GM06990 (cell line): ENCODE data around the gene UGT1A3.

Experiments
- DNase-seq: peaks from one replicate; pipeline ENCODE4 v3.0.0-alpha.2; 2011; ENCODE audit not compliant: insufficient read length; ENCODE audit errors: extremely low read depth
- H3K27me3 ChIP-seq: replicated peaks from 2 replicates; pipeline ENCODE4 v1.6.0; 2011; ENCODE audit warnings: low read length; ENCODE audit not compliant: control insufficient read depth, insufficient read depth
- H3K36me3 ChIP-seq: 2 replicates; pipeline ENCODE4 v1.5.1; 2011; ENCODE audit warnings: low read length; ENCODE audit not compliant: control insufficient read depth, insufficient read depth
- H3K4me3 ChIP-seq: replicated peaks from 2 replicates; pipeline ENCODE4 v1.5.1; 2011; ENCODE audit warnings: low read depth, mild to moderate bottlenecking, control low read depth, low read length
- TF ChIP-seq, protein P1 (sequence below): IDR thresholded peaks from 2 replicates; pipeline ENCODE4 v1.5.1; 2011; ENCODE audit warnings: low read length, control low read depth, mild to moderate bottlenecking, inconsistent platforms; ENCODE audit not compliant: insufficient read depth, poor library complexity, severe bottlenecking

Gene UGT1A3

DNA sequence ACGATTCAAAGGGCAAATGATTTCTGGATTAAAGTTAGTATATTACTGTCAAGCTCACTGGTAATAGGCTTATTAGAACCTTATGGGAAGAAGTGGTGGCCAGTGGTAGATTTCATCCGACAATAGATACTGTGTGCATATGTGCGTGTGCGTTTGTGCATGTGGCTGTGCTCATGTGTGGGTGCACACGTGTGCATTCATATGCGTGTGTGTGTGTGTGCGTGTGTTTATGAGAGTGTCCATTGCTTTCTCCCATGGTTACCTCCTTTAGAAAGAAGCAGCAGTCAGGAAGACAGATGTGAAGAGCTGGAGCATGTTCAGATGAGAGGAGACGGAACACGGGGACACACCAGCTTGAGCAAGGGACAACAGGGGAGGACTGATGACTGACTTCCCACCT, 40.4 kb downstream of the UGT1A3 start:
- DNase-seq, result no peak
- H3K27me3 ChIP-seq, result no peaks in the 10 kb centered on the region

DNA sequence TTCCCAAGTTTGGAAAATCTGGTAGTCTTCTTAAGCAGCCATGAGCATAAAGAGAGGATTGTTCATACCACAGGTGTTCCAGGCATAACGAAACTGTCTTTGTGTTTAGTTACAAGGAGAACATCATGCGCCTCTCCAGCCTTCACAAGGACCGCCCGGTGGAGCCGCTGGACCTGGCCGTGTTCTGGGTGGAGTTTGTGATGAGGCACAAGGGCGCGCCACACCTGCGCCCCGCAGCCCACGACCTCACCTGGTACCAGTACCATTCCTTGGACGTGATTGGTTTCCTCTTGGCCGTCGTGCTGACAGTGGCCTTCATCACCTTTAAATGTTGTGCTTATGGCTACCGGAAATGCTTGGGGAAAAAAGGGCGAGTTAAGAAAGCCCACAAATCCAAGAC, 43.3 kb downstream of the UGT1A3 start:
- H3K4me3 ChIP-seq, result no peak overlapping the region
- no peaks in the 10 kb centered on the region for H3K27me3 ChIP-seq
- no peak for DNase-seq
- TF ChIP-seq, protein P1, sequence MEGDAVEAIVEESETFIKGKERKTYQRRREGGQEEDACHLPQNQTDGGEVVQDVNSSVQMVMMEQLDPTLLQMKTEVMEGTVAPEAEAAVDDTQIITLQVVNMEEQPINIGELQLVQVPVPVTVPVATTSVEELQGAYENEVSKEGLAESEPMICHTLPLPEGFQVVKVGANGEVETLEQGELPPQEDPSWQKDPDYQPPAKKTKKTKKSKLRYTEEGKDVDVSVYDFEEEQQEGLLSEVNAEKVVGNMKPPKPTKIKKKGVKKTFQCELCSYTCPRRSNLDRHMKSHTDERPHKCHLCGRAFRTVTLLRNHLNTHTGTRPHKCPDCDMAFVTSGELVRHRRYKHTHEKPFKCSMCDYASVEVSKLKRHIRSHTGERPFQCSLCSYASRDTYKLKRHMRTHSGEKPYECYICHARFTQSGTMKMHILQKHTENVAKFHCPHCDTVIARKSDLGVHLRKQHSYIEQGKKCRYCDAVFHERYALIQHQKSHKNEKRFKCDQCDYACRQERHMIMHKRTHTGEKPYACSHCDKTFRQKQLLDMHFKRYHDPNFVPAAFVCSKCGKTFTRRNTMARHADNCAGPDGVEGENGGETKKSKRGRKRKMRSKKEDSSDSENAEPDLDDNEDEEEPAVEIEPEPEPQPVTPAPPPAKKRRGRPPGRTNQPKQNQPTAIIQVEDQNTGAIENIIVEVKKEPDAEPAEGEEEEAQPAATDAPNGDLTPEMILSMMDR, result no peak
- no peaks in the 10 kb centered on the region for H3K36me3 ChIP-seq

More for the DNA sequence above, 40.4 kb downstream of the UGT1A3 start:
- Histone ChIP-seq H3K4me3 (no peak overlapping the region), H3K36me3 (no peaks in the 10 kb centered on the region)
- TF ChIP-seq, protein P1, result no peak

DNA sequence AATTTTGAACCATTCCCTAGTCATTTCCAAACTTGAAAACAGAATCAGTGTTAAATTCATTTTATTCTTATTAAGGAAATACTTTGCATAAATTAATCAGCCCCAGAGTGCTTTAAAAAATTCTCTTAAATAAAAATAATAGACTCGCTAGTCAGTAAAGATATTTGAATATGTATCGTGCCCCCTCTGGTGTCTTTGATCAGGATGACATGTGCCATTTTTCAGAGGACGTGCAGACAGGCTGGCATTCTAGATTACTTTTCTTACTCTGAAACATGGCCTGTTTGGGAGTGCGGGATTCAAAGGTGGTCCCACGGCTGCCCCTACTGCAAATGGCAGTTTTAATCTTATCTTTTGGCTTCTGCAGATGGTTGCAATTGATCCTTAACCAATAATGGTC, 43.7 kb downstream of the UGT1A3 start:
- H3K36me3 ChIP-seq, result no peaks in the 10 kb centered on the region
- no peak overlapping the region for H3K4me3 ChIP-seq
- no peaks in the 10 kb centered on the region for H3K27me3 ChIP-seq
- TF ChIP-seq, protein P1, result no peak
- DNase-seq, result no peak

DNA sequence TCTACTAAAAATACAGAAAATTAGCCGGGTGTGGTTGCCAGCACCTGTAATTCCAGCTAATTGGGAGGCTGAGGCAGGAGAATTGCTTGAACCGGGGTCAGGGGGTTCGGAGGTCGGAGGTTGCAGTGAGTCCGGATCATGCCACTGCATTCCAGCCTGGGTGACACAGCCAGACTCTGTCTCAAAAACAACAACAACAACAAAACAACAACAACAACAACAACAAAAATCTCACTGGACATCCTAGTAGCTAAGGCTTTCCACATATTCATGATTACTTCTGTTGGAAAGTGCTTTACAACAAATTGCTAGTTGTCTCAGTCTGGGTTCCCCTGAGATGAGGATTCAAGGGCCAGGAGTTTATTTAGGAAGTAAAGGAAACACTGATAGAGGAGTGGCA, 45.0 kb downstream of the UGT1A3 start:
- no peaks in the 10 kb centered on the region for H3K27me3 ChIP-seq
- H3K36me3 ChIP-seq, result no peaks in the 10 kb centered on the region
- H3K4me3 ChIP-seq, result no peak overlapping the region
- TF ChIP-seq, protein P1, result no peak
- no peak for DNase-seq

DNA sequence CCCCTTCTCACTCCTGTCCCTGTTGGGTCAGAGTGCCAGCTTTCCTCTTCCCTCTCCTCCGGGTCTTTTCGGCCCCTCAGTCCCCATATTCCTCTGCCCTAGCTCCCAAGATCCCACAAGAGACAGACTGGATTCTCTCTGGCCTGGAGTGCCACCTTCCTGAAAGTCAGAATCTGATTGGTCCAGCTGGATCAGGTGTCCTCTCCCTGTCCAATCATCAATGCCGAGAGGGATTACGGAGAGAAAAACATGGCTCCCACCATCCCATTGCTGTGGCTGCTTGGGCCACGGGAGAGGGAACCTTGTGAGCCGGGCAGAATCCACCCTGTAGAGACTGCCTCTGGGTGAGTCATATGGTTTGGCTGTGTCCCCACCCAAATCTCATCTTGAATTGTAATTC, 46.6 kb downstream of the UGT1A3 start:
- Histone ChIP-seq H3K27me3 (no peaks in the 10 kb centered on the region), H3K4me3 (no peak overlapping the region), H3K36me3 (no peaks in the 10 kb centered on the region)
- TF ChIP-seq, protein P1, result no peak
- DNase-seq, result no peak

DNA sequence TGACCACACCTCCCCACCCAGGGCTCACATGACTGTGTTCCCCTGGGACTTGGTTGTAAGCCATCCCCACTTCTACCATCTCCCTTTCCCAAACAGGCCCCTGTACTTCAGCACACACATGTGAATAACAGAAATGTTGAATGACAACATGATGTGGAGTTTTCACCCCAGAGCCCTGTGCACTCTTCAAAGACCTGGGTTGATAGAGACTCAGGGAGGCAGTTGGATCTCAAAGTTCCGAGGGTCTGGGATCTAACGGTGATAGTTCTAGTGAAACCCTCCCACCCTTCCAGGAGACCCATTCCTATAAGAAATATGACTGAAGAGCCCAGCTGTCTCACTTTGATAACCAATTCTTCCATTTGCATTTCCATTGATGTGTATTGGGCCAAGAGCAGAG, 49.2 kb downstream of the UGT1A3 start, which contains the start of gene MROH2A:
Gene MROH2A (plus strand): TSS at position 301 of the 400 bp plus-strand sequence. CDS start 1,029 bp downstream, outside the sequence.
- no peak within 1 kb of the TSS for H3K4me3 ChIP-seq
- no peaks in the 10 kb centered on the region for H3K36me3 ChIP-seq
- TF ChIP-seq, protein P1, result no peak
- no peaks in the 10 kb centered on the region for H3K27me3 ChIP-seq
- no peak for DNase-seq
